HEK293 (cell line): Measurements from ENCODE around the gene CHST8.
A peak's percentile ranks its signal among the peaks of the same experiment; 100 is the strongest.

Experiments used
- CTCF ChIA-PET: fragments of 350-600 bp; formaldehyde crosslinking; extraction: SDS; loops from one replicate; lab custom pipeline; 2021; ENCODE audit warnings: antibody characterized with exemption; lab: Yijun Ruan, JAX
- POLR2A ChIA-PET: fragments of 300-600 bp; formaldehyde crosslinking; extraction: SDS; loops from one replicate; lab custom pipeline; 2020; ENCODE audit warnings: antibody characterized with exemption, inconsistent platforms; lab: Yijun Ruan, JAX
- H3K27ac ChIP-seq: fragments of 200-500 bp; sonication (Bioruptor generic); 2 replicates; pipeline ENCODE4 v1.5.1; 2014; ENCODE audit warnings: low read depth, low read length, control low read depth, inconsistent platforms; ENCODE audit errors: extremely low read depth
- H3K36me3 ChIP-seq, 2 experiments: fragments of 200-500 bp in 1 of 2; sonication (Bioruptor generic) in 1 of 2; 1 replicate in 1 of 2; 2 replicates in 1 of 2; pipeline ENCODE4 v1.5.1; 2014 to 2017; ENCODE audit warnings: inconsistent platforms in 2 of 2, low read length in 2 of 2; ENCODE audit not compliant: control insufficient read depth in 2 of 2, insufficient read depth in 1 of 2
- H3K4me1 ChIP-seq: fragments of 200-500 bp; sonication (Bioruptor generic); 2 replicates; pipeline ENCODE4 v1.5.1; 2014; ENCODE audit warnings: mild to moderate bottlenecking, low read length, inconsistent platforms; ENCODE audit not compliant: control insufficient read depth, insufficient read depth
- H3K4me3 ChIP-seq: 2 replicates; pipeline ENCODE4 v1.5.1; 2011; ENCODE audit warnings: low read depth, mild to moderate bottlenecking, control low read depth, low read length, moderate library complexity
- H3K9me3 ChIP-seq: fragments of 200-500 bp; sonication (Bioruptor generic); 2 replicates; pipeline ENCODE4 v1.5.1; 2014; ENCODE audit warnings: low read depth, low read length, inconsistent platforms; ENCODE audit not compliant: control insufficient read depth, insufficient read depth
- GLI2 ChIP-seq: fragments of 450-650 bp; formaldehyde crosslinking; IDR thresholded peaks from 2 replicates; pipeline ENCODE4; 2017; ENCODE audit warnings: missing biosample characterization, missing genetic modification characterization, low read depth, borderline replicate concordance
- KLF9 ChIP-seq: fragments of 450-650 bp; formaldehyde crosslinking; IDR thresholded peaks from 2 replicates; pipeline ENCODE4 v1.5.1; 2016; ENCODE audit warnings: missing biosample characterization, missing genetic modification characterization, low read depth
- MEIS1 ChIP-seq: sonication (generic); formaldehyde crosslinking; IDR thresholded peaks from 2 replicates; pipeline ENCODE4 v1.8.1; 2022; ENCODE audit warnings: missing genetic modification reagents, mild to moderate bottlenecking, borderline replicate concordance
- MYNN ChIP-seq: fragments of 450-650 bp; formaldehyde crosslinking; IDR thresholded peaks from 2 replicates; pipeline ENCODE4 v1.5.1; 2016; ENCODE audit warnings: missing biosample characterization, missing genetic modification characterization, borderline replicate concordance
- OSR2 ChIP-seq: fragments of 450-650 bp; formaldehyde crosslinking; IDR thresholded peaks from 2 replicates; pipeline ENCODE4 v1.5.1; 2016; ENCODE audit warnings: missing biosample characterization, missing genetic modification characterization
- OVOL3 ChIP-seq: fragments of 450-650 bp; formaldehyde crosslinking; IDR thresholded peaks from 2 replicates; pipeline ENCODE4 v1.5.1; 2016; ENCODE audit warnings: missing biosample characterization, missing genetic modification characterization
- PRDM4 ChIP-seq: fragments of 450-650 bp; formaldehyde crosslinking; IDR thresholded peaks from 2 replicates; pipeline ENCODE4 v1.5.1; 2017; ENCODE audit warnings: missing biosample characterization, missing genetic modification characterization
- TSHZ1 ChIP-seq: fragments of 450-650 bp; formaldehyde crosslinking; IDR thresholded peaks from 2 replicates; pipeline ENCODE4 v1.5.1; 2016; ENCODE audit warnings: missing biosample characterization, missing genetic modification characterization, borderline replicate concordance
- ZBTB6 ChIP-seq: fragments of 450-650 bp; formaldehyde crosslinking; IDR thresholded peaks from 2 replicates; pipeline ENCODE4 v1.5.1; 2017; ENCODE audit warnings: missing biosample characterization, missing genetic modification characterization
- ZFP69B ChIP-seq: fragments of 450-650 bp; formaldehyde crosslinking; IDR thresholded peaks from 2 replicates; pipeline ENCODE4 v1.5.1; 2016; ENCODE audit warnings: missing biosample characterization, missing genetic modification characterization
- ZNF280C ChIP-seq: fragments of 450-650 bp; formaldehyde crosslinking; IDR thresholded peaks from 2 replicates; pipeline ENCODE4 v1.5.1; 2016; ENCODE audit warnings: missing biosample characterization, missing genetic modification characterization
- ZNF350 ChIP-seq: fragments of 450-650 bp; formaldehyde crosslinking; IDR thresholded peaks from 2 replicates; pipeline ENCODE4 v1.5.0; 2017; ENCODE audit warnings: missing biosample characterization, mild to moderate bottlenecking, missing genetic modification characterization
- ZNF416 ChIP-seq: fragments of 450-650 bp; formaldehyde crosslinking; IDR thresholded peaks from 2 replicates; pipeline ENCODE4 v1.5.1; 2016; ENCODE audit warnings: missing biosample characterization, missing genetic modification characterization
- ZNF423 ChIP-seq: fragments of 450-650 bp; formaldehyde crosslinking; IDR thresholded peaks from 2 replicates; pipeline ENCODE4 v1.5.1; 2016; ENCODE audit warnings: missing biosample characterization, missing genetic modification characterization
- ZNF530 ChIP-seq: fragments of 450-650 bp; formaldehyde crosslinking; IDR thresholded peaks from 2 replicates; pipeline ENCODE4 v1.5.1; 2016; ENCODE audit warnings: low read depth, missing biosample characterization, missing genetic modification characterization
- ZNF548 ChIP-seq: fragments of 450-650 bp; formaldehyde crosslinking; IDR thresholded peaks from 2 replicates; pipeline ENCODE4 v1.5.1; 2016; ENCODE audit warnings: missing biosample characterization, missing genetic modification characterization
- ZNF610 ChIP-seq: fragments of 450-650 bp; formaldehyde crosslinking; IDR thresholded peaks from 2 replicates; pipeline ENCODE4 v1.5.1; 2016; ENCODE audit warnings: missing biosample characterization, missing genetic modification characterization, borderline replicate concordance
- ZNF621 ChIP-seq: fragments of 450-650 bp; formaldehyde crosslinking; IDR thresholded peaks from 2 replicates; pipeline ENCODE4 v1.5.1; 2017; ENCODE audit warnings: missing biosample characterization, missing genetic modification characterization
- ZNF629 ChIP-seq: fragments of 450-650 bp; formaldehyde crosslinking; IDR thresholded peaks from 2 replicates; pipeline ENCODE4 v1.5.1; 2017; ENCODE audit warnings: missing biosample characterization, missing genetic modification characterization
- ZNF654 ChIP-seq: fragments of 450-650 bp; formaldehyde crosslinking; IDR thresholded peaks from 2 replicates; pipeline ENCODE4 v1.5.1; 2016; ENCODE audit warnings: low read depth, missing biosample characterization, missing genetic modification characterization
- ZNF76 ChIP-seq: fragments of 450-650 bp; formaldehyde crosslinking; IDR thresholded peaks from 2 replicates; pipeline ENCODE4; 2016; ENCODE audit warnings: low read depth, missing biosample characterization, missing genetic modification characterization, borderline replicate concordance
- ZNF768 ChIP-seq: fragments of 450-650 bp; formaldehyde crosslinking; IDR thresholded peaks from 2 replicates; pipeline ENCODE4 v1.5.1; 2018; ENCODE audit warnings: missing biosample characterization, mild to moderate bottlenecking, missing genetic modification characterization

Gene CHST8

GRCh38 chr19:33778089-33778791, 156.5 kb downstream of the CHST8 start:
- H3K4me1 ChIP-seq = peaks cover 4% of the 10 kb centered on the region
- POLR2A ChIA-PET = interaction anchor here (0.5 to 1.7 kb wide), 9 partner anchors 17 to 665 kb away, joined by 3 to 16 read pairs (median 4); partner anchors contain the start of gene KCTD15
- peak; percentile 69 for TF ChIP-seq ZFP69B (tag by site-specific recombination)
- 0 out of 2 replicates have a peak, but pooled peaks have one; percentile 64 for TF ChIP-seq ZNF548 (tag by site-specific recombination)
- TF ChIP-seq MYNN (tag by site-specific recombination) = no peak
- TF ChIP-seq ZNF654 = peak; percentile 96
- TF ChIP-seq ZBTB6 (tag by site-specific recombination) = peak; percentile 96
- TF ChIP-seq KLF9 (tag by site-specific recombination) = peak; percentile 67
- no peak for TF ChIP-seq ZNF350 (tag by site-specific recombination)
- TF ChIP-seq ZNF530 (tag by site-specific recombination) = no peak
- peak; percentile 65; the same call in 1 of the 2 replicates for TF ChIP-seq ZNF610 (tag by site-specific recombination)
- TF ChIP-seq OSR2 (tag by site-specific recombination) = 0 out of 2 replicates have a peak, but pooled peaks have one; percentile 50
- peak; percentile 50; the same call in 1 of the 2 replicates for TF ChIP-seq TSHZ1 (tag by site-specific recombination)
- TF ChIP-seq PRDM4 (tag by site-specific recombination) = peak; percentile 49; the same call in 1 of the 2 replicates
- peak; percentile 72 for TF ChIP-seq ZNF629 (tag by site-specific recombination)
- TF ChIP-seq ZNF621 (tag by site-specific recombination) = peak; percentile 88
- no peak; the same call in 1 of the 2 replicates for TF ChIP-seq ZNF768 (tag by site-specific recombination)
- no peak for TF ChIP-seq ZNF416 (tag by site-specific recombination)
- no peak; the same call in 1 of the 2 replicates for TF ChIP-seq GLI2
- TF ChIP-seq ZNF280C (tag by site-specific recombination) = peak; percentile 91; the same call in 1 of the 2 replicates
- TF ChIP-seq ZNF76 (tag by site-specific recombination) = peak; percentile 74
- TF ChIP-seq OVOL3 (tag by site-specific recombination) = 0 out of 2 replicates have a peak, but pooled peaks have one; percentile 15
- TF ChIP-seq MEIS1 (CRISPR knock-in tag) = no peak
- TF ChIP-seq ZNF423 (tag by site-specific recombination) = peak; percentile 65; the same call in 1 of the 2 replicates

More at GRCh38 chr19:33778089-33778791, 156.5 kb downstream of the CHST8 start:
- H3K27ac ChIP-seq = no peak overlapping the region
- H3K36me3 ChIP-seq = no peaks in the 10 kb centered on the region
- CTCF ChIA-PET = interaction anchor here (0.5 to 11.3 kb wide), 169 partner anchors 9 to 1649 kb away, joined by 3 to 341 read pairs (median 5); partner anchors contain the start of gene KCTD15
- H3K9me3 ChIP-seq = no peaks in the 10 kb centered on the region
- no peak overlapping the region for H3K4me3 ChIP-seq
